D721Med (cell line): ENCODE data around the gene PPP1R18.

Experiments used
- DNase-seq: peaks from one replicate; pipeline ENCODE4 v3.0.0; 2011; ENCODE audit warnings: low spot score; ENCODE audit not compliant: insufficient read length
- FAIRE-seq: peaks from 2 replicates; lab custom pipeline; 2011; peaks lifted over from hg19 to GRCh38; lab: Jason Lieb, UNC
- CTCF ChIP-seq: IDR thresholded peaks from 2 replicates; pipeline ENCODE4 v1.5.1; 2012; ENCODE audit warnings: mild to moderate bottlenecking, control low read depth; ENCODE audit not compliant: insufficient read depth; ENCODE audit errors: missing control alignments

PPP1R18 gene

DNA sequence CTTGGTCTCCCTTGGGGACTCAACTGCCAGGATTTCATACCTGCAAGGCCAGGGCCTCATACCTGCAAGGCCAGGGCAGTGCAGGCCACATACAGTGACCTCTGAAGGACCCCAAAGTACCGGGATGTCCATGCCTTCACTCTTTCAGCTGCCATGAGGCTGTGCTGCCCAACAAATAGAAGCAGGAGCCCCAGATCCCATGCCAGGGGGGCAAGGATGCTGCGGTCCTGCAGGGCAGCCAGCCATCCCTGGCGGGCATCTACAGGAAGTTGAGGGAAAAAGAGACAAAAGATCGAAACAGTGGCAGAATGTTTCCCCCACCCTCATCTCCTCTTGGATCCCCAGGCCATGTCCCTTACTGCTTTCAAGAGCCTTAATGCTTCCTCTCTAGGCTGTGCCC is 3.5 kb upstream of the PPP1R18 start:
- no peak for TF ChIP-seq CTCF
- FAIRE-seq (no peak), DNase-seq (no peak)

DNA sequence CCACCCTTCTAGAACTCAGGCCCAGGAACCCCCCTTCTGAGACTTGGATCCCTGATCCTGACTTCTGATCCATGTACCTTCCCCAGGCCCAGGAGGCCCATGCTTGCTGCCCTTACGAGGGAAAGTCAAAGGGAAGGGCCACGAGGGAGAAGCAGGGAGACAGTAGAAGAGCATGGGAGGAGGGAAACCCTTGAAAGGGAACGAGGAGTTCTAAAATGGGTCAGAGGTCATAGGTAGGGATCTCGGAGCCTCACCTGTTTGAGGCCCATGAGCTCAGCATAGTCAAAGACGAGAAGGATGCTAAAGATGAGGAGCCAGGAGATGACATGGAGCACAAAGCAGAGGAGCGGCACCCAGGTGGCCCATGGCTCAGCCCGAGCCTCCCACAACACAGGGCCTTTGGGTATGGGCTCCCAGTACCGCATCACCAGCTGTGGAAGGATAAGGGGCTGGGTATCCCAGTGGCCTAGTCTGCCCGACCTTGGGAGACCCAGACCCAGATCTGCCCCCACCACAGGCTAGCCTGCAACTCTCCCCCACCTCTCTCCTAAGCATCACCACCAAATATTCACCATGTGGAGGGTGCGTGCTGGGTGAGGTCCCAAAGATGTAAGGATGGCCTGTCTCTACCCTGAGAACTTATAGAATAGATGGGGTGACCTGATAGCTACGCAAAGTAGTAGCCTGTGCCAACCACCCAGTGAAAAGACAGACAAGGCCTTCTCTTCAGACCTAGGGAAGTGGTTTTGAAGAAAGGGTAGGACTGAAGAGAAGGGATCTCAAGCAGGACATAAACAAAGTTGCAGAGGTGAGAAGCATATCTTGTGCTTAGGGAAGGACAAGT is 2.8 kb upstream of the PPP1R18 start:
- DNase-seq (no peak), FAIRE-seq (no peak)
- no peak for TF ChIP-seq CTCF

- FAIRE-seq (no peak), DNase-seq (no peak)
- no peak for TF ChIP-seq CTCF
Measured at GRCh38 chr6:30688569-30688968, 2.1 kb upstream of the PPP1R18 start.

GRCh38 chr6:30687659-30688431 is 1.4 kb upstream of the PPP1R18 start:
- FAIRE-seq = no peak
- no peak for DNase-seq
- TF ChIP-seq CTCF = no peak

GRCh38 chr6:30686908-30687658 is 638 bp upstream of the PPP1R18 start:
- DNase-seq = no peak
- FAIRE-seq = no peak

More at GRCh38 chr6:30686908-30687658, 638 bp upstream of the PPP1R18 start:
- no peak for TF ChIP-seq CTCF
